Endodermal cell (in vitro differentiated cells): Measurements from ENCODE around the gene LRGUK. TPM values are rescaled to one million over a fixed set of nuclear protein-coding genes. Genes with fewer than 3 reads are reported as not detected.

ENCODE experiments used
- DNase-seq: peaks from one replicate; pipeline ENCODE4 v3.0.0-alpha.2; 2017
- H3K27ac ChIP-seq: 2 replicates; pipeline ENCODE4 v1.5.1; 2013; ENCODE audit warnings: mild to moderate bottlenecking, low read depth, low read length, moderate library complexity
- H3K27me3 ChIP-seq: 2 replicates; pipeline ENCODE4 v1.6.1; 2013; ENCODE audit warnings: mild to moderate bottlenecking, low read length, moderate library complexity; ENCODE audit not compliant: insufficient read depth, control insufficient read depth, poor library complexity, severe bottlenecking
- H3K36me3 ChIP-seq: 2 replicates; pipeline ENCODE4 v1.7.0; 2013; ENCODE audit warnings: mild to moderate bottlenecking, low read length, moderate library complexity; ENCODE audit not compliant: control insufficient read depth, insufficient read depth
- H3K4me1 ChIP-seq: one replicate; pipeline ENCODE4 v1.7.0; 2013; ENCODE audit warnings: low read length; ENCODE audit not compliant: control insufficient read depth, insufficient read depth
- H3K4me3 ChIP-seq: 2 replicates; pipeline ENCODE4 v1.5.1; 2013; ENCODE audit warnings: mild to moderate bottlenecking, low read length, moderate library complexity
- H3K9ac ChIP-seq: 2 replicates; pipeline ENCODE4 v1.6.1; 2013; ENCODE audit warnings: mild to moderate bottlenecking, low read length, moderate library complexity; ENCODE audit not compliant: poor library complexity, severe bottlenecking; ENCODE audit errors: extremely low read depth
- H3K9me3 ChIP-seq: 2 replicates; pipeline ENCODE4 v1.6.1; 2013; ENCODE audit warnings: mild to moderate bottlenecking, low read length, moderate library complexity; ENCODE audit not compliant: control insufficient read depth
- H3K27ac Mint-ChIP-seq: 2 replicates; pipeline ENCODE4 v1.8.0; 2020; ENCODE audit warnings: mixed read lengths
- H3K27me3 Mint-ChIP-seq: 2 replicates; pipeline ENCODE4 v1.8.0; 2021; ENCODE audit warnings: mild to moderate bottlenecking, mixed read lengths; ENCODE audit not compliant: insufficient read depth
- H3K36me3 Mint-ChIP-seq: 2 replicates; pipeline ENCODE4 v1.8.0; 2020; ENCODE audit warnings: low read depth, mixed read lengths
- H3K4me1 Mint-ChIP-seq: 2 replicates; pipeline ENCODE4 v1.8.0; 2020; ENCODE audit warnings: mixed read lengths
- H3K4me3 Mint-ChIP-seq: 2 replicates; pipeline ENCODE4 v1.8.0; 2020; ENCODE audit warnings: mild to moderate bottlenecking, moderate library complexity, mixed read lengths
- H3K9me3 Mint-ChIP-seq: 2 replicates; pipeline ENCODE4 v1.8.0; 2020; ENCODE audit warnings: mild to moderate bottlenecking, mixed read lengths
- WGBS, 2 experiments: methylation state at CpG; one replicate each; pipeline versions ENCODE4 v1.1.5 to v1.1.7; 2013; ENCODE audit warnings: missing lambda C conversion rate in 2 of 2, mixed read lengths in 1 of 2; ENCODE audit not compliant: insufficient coverage in 1 of 2, insufficient read length in 1 of 2; 5-methylcytosine and 5-hydroxymethylcytosine counted together
- total RNA-seq, 2 donors: library from RNA; stranded (reverse); fragmentation: NEBNext Ultra II Directional in 1 of 2; extraction: Animal tissue kit (Norgen Biotek cat#: 25700) in 1 of 2; gene quantifications; 2 replicates in 1 of 2; 3 replicates in 1 of 2; pipeline ENCODE4 v1.2.1, GENCODE V29; 2021
- TF ChIP-seq, protein P1 (sequence below): fragments of 200-600 bp; sonication (generic); conservative IDR thresholded peaks from 2 replicates; pipeline ENCODE4 v1.5.0; 2021; ENCODE audit warnings: antibody characterized with exemption, mild to moderate bottlenecking

LRGUK gene
- total RNA-seq, 2 donors from 2014 or later = 0.89 to 1.3 TPM

GRCh38 chr7:134311807-134312206 lies 184.7 kb downstream of the LRGUK start:
- H3K27ac ChIP-seq = no peak overlapping the region
- H3K4me3 ChIP-seq = no peak overlapping the region
- H3K4me1 Mint-ChIP-seq = peaks cover 7% of the 10 kb centered on the region
- H3K36me3 ChIP-seq = peaks cover 14% of the 10 kb centered on the region
- no peaks in the 10 kb centered on the region for H3K9me3 Mint-ChIP-seq
- TF ChIP-seq, protein P1, sequence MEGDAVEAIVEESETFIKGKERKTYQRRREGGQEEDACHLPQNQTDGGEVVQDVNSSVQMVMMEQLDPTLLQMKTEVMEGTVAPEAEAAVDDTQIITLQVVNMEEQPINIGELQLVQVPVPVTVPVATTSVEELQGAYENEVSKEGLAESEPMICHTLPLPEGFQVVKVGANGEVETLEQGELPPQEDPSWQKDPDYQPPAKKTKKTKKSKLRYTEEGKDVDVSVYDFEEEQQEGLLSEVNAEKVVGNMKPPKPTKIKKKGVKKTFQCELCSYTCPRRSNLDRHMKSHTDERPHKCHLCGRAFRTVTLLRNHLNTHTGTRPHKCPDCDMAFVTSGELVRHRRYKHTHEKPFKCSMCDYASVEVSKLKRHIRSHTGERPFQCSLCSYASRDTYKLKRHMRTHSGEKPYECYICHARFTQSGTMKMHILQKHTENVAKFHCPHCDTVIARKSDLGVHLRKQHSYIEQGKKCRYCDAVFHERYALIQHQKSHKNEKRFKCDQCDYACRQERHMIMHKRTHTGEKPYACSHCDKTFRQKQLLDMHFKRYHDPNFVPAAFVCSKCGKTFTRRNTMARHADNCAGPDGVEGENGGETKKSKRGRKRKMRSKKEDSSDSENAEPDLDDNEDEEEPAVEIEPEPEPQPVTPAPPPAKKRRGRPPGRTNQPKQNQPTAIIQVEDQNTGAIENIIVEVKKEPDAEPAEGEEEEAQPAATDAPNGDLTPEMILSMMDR = no peak
- H3K4me1 ChIP-seq = no peaks in the 10 kb centered on the region
- no peaks in the 10 kb centered on the region for H3K9me3 ChIP-seq
- H3K27me3 Mint-ChIP-seq = no peaks in the 10 kb centered on the region
- no peak overlapping the region for H3K9ac ChIP-seq
- no peak overlapping the region for H3K27ac Mint-ChIP-seq
- H3K4me3 Mint-ChIP-seq = no peak overlapping the region
- peaks cover 10% of the 10 kb centered on the region for H3K36me3 Mint-ChIP-seq
- DNase-seq = no peak
- 95 to 98% methylated on average over 4 of the region's 4 CpGs for WGBS, 2 experiments
- no peaks in the 10 kb centered on the region for H3K27me3 ChIP-seq

- Mint-ChIP-seq H3K27me3 (no peaks in the 10 kb centered on the region), H3K9me3 (no peaks in the 10 kb centered on the region), H3K4me1 (peaks cover 12% of the 10 kb centered on the region), H3K36me3 (peaks cover 10% of the 10 kb centered on the region), H3K4me3 (no peak overlapping the region), H3K27ac (no peak overlapping the region)
- Histone ChIP-seq H3K27ac (no peak overlapping the region), H3K9ac (no peak overlapping the region), H3K4me3 (no peak overlapping the region), H3K4me1 (no peaks in the 10 kb centered on the region), H3K9me3 (no peaks in the 10 kb centered on the region), H3K36me3 (peaks cover 14% of the 10 kb centered on the region), H3K27me3 (no peaks in the 10 kb centered on the region)
- TF ChIP-seq, protein P1 = no peak
- no peak for DNase-seq
- WGBS, 2 experiments = 81% methylated on average over 6 of the region's 6 CpGs; no CpG with 5 or more reads in 1 of the 2 experiments
These were observed 185.6 kb downstream of the LRGUK start for GRCh38 chr7:134312717-134313116.

DNA sequence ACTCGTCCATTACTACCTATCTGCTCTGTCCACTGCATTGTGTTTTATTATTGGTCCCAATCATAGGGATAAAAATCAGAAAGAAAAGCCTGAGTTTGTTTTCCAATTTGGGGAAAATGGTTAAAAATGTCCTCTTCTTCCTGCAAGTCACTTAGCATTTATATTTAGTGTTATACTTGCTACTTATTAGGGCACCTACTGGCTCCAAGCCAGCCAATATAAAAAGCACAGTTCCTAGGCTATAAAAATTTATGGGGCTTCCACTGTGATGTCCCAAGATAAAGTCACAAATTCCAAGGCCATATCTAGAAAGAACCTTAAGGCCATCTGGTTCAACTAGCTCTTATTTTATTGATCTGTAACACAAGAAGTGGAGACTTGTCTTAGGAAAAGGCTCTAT lies 186.4 kb downstream of the LRGUK start:
- Histone ChIP-seq H3K4me1 (no peaks in the 10 kb centered on the region), H3K27ac (no peak overlapping the region), H3K9ac (no peak overlapping the region), H3K27me3 (peaks cover under 1% of the 10 kb centered on the region), H3K36me3 (peaks cover 9% of the 10 kb centered on the region), H3K4me3 (no peak overlapping the region), H3K9me3 (no peaks in the 10 kb centered on the region)
- TF ChIP-seq, protein P1 = no peak
- 86 to 91% methylated on average over 1 of the region's 1 CpG for WGBS, 2 experiments
- Mint-ChIP-seq H3K36me3 (peaks cover 7% of the 10 kb centered on the region), H3K9me3 (no peaks in the 10 kb centered on the region), H3K4me3 (no peak overlapping the region), H3K27me3 (no peaks in the 10 kb centered on the region), H3K4me1 (peaks cover 12% of the 10 kb centered on the region), H3K27ac (no peak overlapping the region)
- DNase-seq = no peak

Other genes starting within 250 kb of the LRGUK start
- 10 to 100 TPM; 35.6 to 42.2 TPM for gene SLC35B4, start 189.6 kb downstream of the LRGUK start, total RNA-seq